ENCODE data around the gene CACNA2D4. TPM values are rescaled to one million over a fixed set of nuclear protein-coding genes. Genes with fewer than 3 reads are reported as not detected.

The CACNA2D4 gene, protein sequence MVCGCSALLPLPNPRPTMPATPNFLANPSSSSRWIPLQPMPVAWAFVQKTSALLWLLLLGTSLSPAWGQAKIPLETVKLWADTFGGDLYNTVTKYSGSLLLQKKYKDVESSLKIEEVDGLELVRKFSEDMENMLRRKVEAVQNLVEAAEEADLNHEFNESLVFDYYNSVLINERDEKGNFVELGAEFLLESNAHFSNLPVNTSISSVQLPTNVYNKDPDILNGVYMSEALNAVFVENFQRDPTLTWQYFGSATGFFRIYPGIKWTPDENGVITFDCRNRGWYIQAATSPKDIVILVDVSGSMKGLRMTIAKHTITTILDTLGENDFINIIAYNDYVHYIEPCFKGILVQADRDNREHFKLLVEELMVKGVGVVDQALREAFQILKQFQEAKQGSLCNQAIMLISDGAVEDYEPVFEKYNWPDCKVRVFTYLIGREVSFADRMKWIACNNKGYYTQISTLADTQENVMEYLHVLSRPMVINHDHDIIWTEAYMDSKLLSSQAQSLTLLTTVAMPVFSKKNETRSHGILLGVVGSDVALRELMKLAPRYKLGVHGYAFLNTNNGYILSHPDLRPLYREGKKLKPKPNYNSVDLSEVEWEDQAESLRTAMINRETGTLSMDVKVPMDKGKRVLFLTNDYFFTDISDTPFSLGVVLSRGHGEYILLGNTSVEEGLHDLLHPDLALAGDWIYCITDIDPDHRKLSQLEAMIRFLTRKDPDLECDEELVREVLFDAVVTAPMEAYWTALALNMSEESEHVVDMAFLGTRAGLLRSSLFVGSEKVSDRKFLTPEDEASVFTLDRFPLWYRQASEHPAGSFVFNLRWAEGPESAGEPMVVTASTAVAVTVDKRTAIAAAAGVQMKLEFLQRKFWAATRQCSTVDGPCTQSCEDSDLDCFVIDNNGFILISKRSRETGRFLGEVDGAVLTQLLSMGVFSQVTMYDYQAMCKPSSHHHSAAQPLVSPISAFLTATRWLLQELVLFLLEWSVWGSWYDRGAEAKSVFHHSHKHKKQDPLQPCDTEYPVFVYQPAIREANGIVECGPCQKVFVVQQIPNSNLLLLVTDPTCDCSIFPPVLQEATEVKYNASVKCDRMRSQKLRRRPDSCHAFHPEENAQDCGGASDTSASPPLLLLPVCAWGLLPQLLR
- total RNA-seq: 1 to 10 TPM in 5 of 9 donors, under 1 TPM in 4; 0.10 to 9.0 (median 1.2) TPM
- polyA plus RNA-seq: 1 to 10 TPM in 1 of 2 donors, under 1 TPM in 1; 0.69 to 1.8 TPM
- long read RNA-seq, donor 1, partial matches to known transcripts: 0 of 1 reads
- long read RNA-seq, donor 1, other reads (novel, unspliced or antisense): 1 of 1 reads
- long read RNA-seq, donor 2, partial matches to known transcripts: 0 of 1 reads
- long read RNA-seq, donor 2, other reads (novel, unspliced or antisense): 1 of 1 reads
- long read RNA-seq, donor 3: 0 reads

DNA sequence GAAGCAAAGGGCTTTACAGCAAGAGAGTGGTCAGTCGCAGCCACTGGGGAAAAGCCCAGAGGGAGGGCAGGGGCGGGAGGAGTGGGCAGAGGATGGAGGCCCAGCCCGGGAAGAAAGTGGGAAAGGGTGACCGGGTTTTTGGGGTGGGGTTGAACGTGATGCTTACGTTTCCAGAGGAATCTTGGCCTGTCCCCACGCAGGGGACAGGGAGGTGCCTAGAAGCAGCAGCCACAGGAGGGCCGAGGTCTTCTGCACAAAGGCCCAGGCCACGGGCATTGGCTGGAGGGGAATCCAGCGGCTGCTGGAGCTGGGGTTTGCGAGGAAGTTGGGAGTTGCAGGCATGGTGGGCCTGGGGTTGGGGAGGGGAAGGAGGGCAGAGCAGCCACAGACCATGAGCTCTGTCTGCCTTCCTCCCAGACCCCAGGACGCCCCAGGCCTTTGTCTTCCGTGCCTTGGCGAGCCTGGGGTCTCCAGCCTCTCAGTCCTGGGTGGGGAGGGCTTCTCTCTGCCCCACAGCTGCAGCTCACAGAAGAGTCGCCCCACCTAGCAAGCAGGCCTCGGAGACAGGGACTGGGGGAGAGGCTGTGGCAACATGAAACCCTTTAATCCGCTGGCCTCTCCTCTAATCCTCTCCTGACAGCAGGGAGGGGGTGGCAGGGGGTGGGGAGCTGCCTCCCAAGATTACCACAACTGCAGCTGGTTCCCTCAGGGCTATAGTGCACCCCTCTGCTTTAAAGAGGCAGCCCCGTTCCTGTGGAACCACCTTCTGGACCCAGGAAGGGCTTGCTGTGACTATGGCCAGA, at the start of gene CACNA2D4:
Gene CACNA2D4 (minus strand): TSS at position 572 of the 803 bp plus-strand sequence. CDS start 179 bp downstream, at position 393.
- peak in 1 of 5 donors; percentile 35 for DNase-seq

DNA sequence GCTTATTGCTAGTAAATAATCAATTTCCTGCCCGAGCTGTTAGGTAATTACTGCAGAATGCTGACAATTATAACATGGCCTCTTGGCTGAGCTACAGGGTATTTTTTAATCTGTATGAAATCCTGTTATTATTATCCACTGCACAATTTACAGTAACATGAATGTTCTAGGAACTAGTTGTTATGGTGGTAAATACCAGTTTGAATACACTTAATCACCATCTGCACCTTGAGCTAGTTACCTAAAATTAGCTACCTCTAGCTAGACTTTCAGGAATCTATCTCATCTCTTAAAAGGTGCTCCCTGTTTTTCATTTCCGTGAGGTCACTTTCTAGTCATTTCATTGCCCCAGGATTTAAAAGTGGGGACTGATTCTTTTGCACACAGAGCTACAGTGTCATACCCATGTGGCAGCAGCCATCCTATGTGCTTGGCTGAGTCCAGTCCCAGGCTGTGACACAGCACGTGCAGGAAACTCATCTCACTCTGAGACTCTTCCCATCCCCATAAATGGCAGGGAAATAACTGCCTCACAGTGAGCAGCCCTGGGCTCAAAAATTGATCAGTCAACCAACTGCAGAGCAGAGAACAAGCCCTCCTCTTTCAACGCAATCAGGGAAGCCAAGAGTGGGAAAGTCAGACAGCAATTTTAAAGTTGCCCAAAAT, 48.2 kb upstream of the CACNA2D4 start:
- peaks cover 0 to 55% (median 38%) of the 10 kb centered on the region in 9 donors for H3K36me3 ChIP-seq
- H3K27ac ChIP-seq: peak overlapping the region in 8 of 12 donors; percentile 2 to 89 (median 47)
- intact Hi-C loops (cut with DNase I): loop anchor here in 1 of 10 donors (5.0 kb wide), 1 partner anchor 66 kb away; no protein-coding TSS in a partner anchor
- WGBS, 4 donors: 57 to 71% (median 65%) methylated on average over 4 of the region's 4 CpGs
- H3K4me3 ChIP-seq: no peak overlapping the region
- TF ChIP-seq, protein P1, sequence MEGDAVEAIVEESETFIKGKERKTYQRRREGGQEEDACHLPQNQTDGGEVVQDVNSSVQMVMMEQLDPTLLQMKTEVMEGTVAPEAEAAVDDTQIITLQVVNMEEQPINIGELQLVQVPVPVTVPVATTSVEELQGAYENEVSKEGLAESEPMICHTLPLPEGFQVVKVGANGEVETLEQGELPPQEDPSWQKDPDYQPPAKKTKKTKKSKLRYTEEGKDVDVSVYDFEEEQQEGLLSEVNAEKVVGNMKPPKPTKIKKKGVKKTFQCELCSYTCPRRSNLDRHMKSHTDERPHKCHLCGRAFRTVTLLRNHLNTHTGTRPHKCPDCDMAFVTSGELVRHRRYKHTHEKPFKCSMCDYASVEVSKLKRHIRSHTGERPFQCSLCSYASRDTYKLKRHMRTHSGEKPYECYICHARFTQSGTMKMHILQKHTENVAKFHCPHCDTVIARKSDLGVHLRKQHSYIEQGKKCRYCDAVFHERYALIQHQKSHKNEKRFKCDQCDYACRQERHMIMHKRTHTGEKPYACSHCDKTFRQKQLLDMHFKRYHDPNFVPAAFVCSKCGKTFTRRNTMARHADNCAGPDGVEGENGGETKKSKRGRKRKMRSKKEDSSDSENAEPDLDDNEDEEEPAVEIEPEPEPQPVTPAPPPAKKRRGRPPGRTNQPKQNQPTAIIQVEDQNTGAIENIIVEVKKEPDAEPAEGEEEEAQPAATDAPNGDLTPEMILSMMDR (IDR thresholded peaks at IDR 0.05): no peak
- no peak for TF ChIP-seq POLR2A (IDR thresholded peaks at IDR 0.05)
- ATAC-seq (peak; percentile 72 to 89 (median 80)), DNase-seq (peak in 3 of 5 donors; percentile 33 to 62 (median 35))
- H3K4me1 ChIP-seq: peaks cover 0 to 16% (median 5%) of the 10 kb centered on the region in 12 donors
- no peaks in the 10 kb centered on the region for H3K27me3 ChIP-seq
- no peaks in the 10 kb centered on the region for H3K9me3 ChIP-seq

More for the DNA sequence above, at the start of gene CACNA2D4:
- WGBS, 4 donors: 70 to 77% (median 73%) methylated on average over 17 to 18 of the region's 18 CpGs
- H3K4me1 ChIP-seq: peaks cover 0 to 16% (median 8%) of the 10 kb centered on the region in 12 donors
- no peaks in the 10 kb centered on the region for H3K9me3 ChIP-seq
- TF ChIP-seq, protein P1 (IDR thresholded peaks at IDR 0.05): no peak
- no peak for TF ChIP-seq POLR2A (IDR thresholded peaks at IDR 0.05)
- intact Hi-C loops (cut with DNase I): loop anchor here in 2 of 10 donors (5.0 kb wide), 2 partner anchors 106 to 111 kb away; no protein-coding TSS in a partner anchor
- peaks cover 0 to 5% (median 0%) of the 10 kb centered on the region in 9 donors for H3K27me3 ChIP-seq
- H3K36me3 ChIP-seq: no peaks in the 10 kb centered on the region
- H3K4me3 ChIP-seq: peak within 1 kb of the TSS in 8 of 12 donors; percentile 15 to 60 (median 36)
- ATAC-seq: peak in 1 of 4 donors; percentile 10
- peak within 1 kb of the TSS in 10 of 12 donors; percentile 5 to 87 (median 47) for H3K27ac ChIP-seq

DNA sequence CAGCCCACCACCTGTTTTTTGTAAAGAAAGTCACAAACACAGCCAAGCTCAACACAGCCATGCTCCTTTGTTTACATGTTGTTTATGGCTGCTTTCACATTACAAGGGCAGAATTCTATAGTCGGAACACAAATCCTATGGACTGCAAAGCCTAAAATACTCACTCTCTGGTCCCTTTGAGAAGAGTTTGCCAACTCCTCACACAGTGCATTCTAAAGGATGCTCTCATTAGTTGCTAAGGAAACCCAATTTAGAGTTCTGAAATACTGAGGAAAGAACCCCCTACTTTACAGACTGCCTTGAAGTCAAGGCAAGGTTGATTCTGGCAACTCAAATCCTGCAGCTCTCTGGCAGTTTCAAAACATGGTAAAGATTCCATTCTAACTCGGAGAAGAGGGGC, 47.5 kb upstream of the CACNA2D4 start:
- H3K27me3 ChIP-seq: no peaks in the 10 kb centered on the region
- peak overlapping the region in 6 of 12 donors; percentile 6 to 89 (median 52) for H3K27ac ChIP-seq
- H3K4me1 ChIP-seq: peaks cover 0 to 16% (median 5%) of the 10 kb centered on the region in 12 donors
- ATAC-seq: no peak
- H3K4me3 ChIP-seq: no peak overlapping the region
- peaks cover 0 to 63% (median 45%) of the 10 kb centered on the region in 9 donors for H3K36me3 ChIP-seq
- DNase-seq: no peak
- intact Hi-C loops (cut with DNase I): loop anchor here in 1 of 10 donors (5.0 kb wide), 1 partner anchor 66 kb away; no protein-coding TSS in a partner anchor
- H3K9me3 ChIP-seq: no peaks in the 10 kb centered on the region
- 73 to 87% (median 80%) methylated on average over 2 of the region's 2 CpGs for WGBS, 4 donors
- TF ChIP-seq POLR2A (IDR thresholded peaks at IDR 0.05): no peak
- TF ChIP-seq, protein P1 (IDR thresholded peaks at IDR 0.05): no peak

Measured in heart left ventricle (tissue), 16 donors.